Measurements from ENCODE around the gene EFNA4. TPM values are rescaled to one million over a fixed set of nuclear protein-coding genes. Genes with fewer than 3 reads are reported as not detected.

The EFNA4 gene
- total RNA-seq, 1 experiment from 2014 or later: 36.7 TPM

GRCh38 chr1:155073377-155074242, 10.1 kb downstream of the EFNA4 start:
- Histone ChIP-seq H3F3A (ENCODE audit: low read length, unreplicated experiment) (no peaks in the 10 kb centered on the region), H2AFZ (ENCODE audit: low read length) (no peak overlapping the region), H3K9me3 (ENCODE audit: low read length) (no peaks in the 10 kb centered on the region), H3K27ac (ENCODE audit: low read length) (no peak overlapping the region), H3K9me2 (replicated peaks; ENCODE audit: low read length) (no peaks in the 10 kb centered on the region), H3K27me3 (ENCODE audit: low read length) (no peaks in the 10 kb centered on the region), H3K4me2 (ENCODE audit: low read length) (no peak overlapping the region), H3K4me3 (ENCODE audit: low read length) (no peak overlapping the region), H3K36me3 (ENCODE audit: low read depth, low read length) (no peaks in the 10 kb centered on the region), H3K79me2 (ENCODE audit: low read length) (no peaks in the 10 kb centered on the region), H3K9ac (ENCODE audit: low read length) (no peak overlapping the region), H4K20me1 (ENCODE audit: low read length) (no peaks in the 10 kb centered on the region), H3K4me1 (ENCODE audit: insufficient read depth, low read length) (peaks cover 21% of the 10 kb centered on the region; the same call in 1 of the 2 replicates)
- DNase-seq (no peak), ATAC-seq (no peak)
- POLR2A ChIA-PET (ENCODE audit: unreplicated experiment): interaction anchor here (0.6 kb wide), 1 partner anchor 23 kb away, joined by 12 read pairs; the partner anchor contains the start of gene ADAM15
- BruUV-seq (replicated peaks): no TSS peak
- TF ChIP-seq EZH2phosphoT487 (IDR thresholded peaks at IDR 0.05; ENCODE audit: borderline replicate concordance, low read length): no peak
- TF ChIP-seq EZH2 (IDR thresholded peaks at IDR 0.05; ENCODE audit: low read length, unreplicated experiment): no peak
- TF ChIP-seq CTCF (conservative IDR thresholded peaks at IDR 0.05; ENCODE audit: low read depth, low read length): no peak
- intact Hi-C loops (cut with micrococcal nuclease): no loop called here
- CTCF ChIA-PET: interaction anchor here (0.9 kb wide), 1 partner anchor 11 kb away, joined by 4 read pairs; no protein-coding TSS in a partner anchor

- Histone ChIP-seq H3K4me2 (ENCODE audit: low read length) (no peak overlapping the region), H3K27me3 (ENCODE audit: low read length) (peaks cover 17% of the 10 kb centered on the region), H3K4me3 (ENCODE audit: low read length) (no peak overlapping the region), H4K20me1 (ENCODE audit: low read length) (no peaks in the 10 kb centered on the region), H3K4me1 (ENCODE audit: insufficient read depth, low read length) (peaks cover 35% of the 10 kb centered on the region), H3K9me3 (ENCODE audit: low read length) (no peaks in the 10 kb centered on the region), H3F3A (ENCODE audit: low read length, unreplicated experiment) (no peaks in the 10 kb centered on the region), H3K9ac (ENCODE audit: low read length) (no peak overlapping the region), H3K9me2 (replicated peaks; ENCODE audit: low read length) (no peaks in the 10 kb centered on the region), H3K79me2 (ENCODE audit: low read length) (no peaks in the 10 kb centered on the region), H3K36me3 (ENCODE audit: low read depth, low read length) (no peaks in the 10 kb centered on the region), H2AFZ (ENCODE audit: low read length) (no peak overlapping the region), H3K27ac (ENCODE audit: low read length) (no peak overlapping the region)
- intact Hi-C loops (cut with micrococcal nuclease): no loop called here
- ATAC-seq (no peak), DNase-seq (no peak)
- TF ChIP-seq CTCF (conservative IDR thresholded peaks at IDR 0.05; ENCODE audit: low read depth, low read length): no peak
- no peak for TF ChIP-seq EZH2phosphoT487 (IDR thresholded peaks at IDR 0.05; ENCODE audit: borderline replicate concordance, low read length)
- no peak for TF ChIP-seq EZH2 (IDR thresholded peaks at IDR 0.05; ENCODE audit: low read length, unreplicated experiment)
- ChIA-PET CTCF (interaction anchor here (0.5 kb wide), 1 partner anchor 11 kb away, joined by 3 read pairs; no protein-coding TSS in a partner anchor), POLR2A (ENCODE audit: unreplicated experiment) (no interaction called here)
- BruUV-seq (replicated peaks): no TSS peak
Observed at GRCh38 chr1:155075535-155075934, 12.0 kb downstream of the EFNA4 start.

- ChIA-PET CTCF (no interaction called here), POLR2A (ENCODE audit: unreplicated experiment) (interaction anchor here (0.6 kb wide), 1 partner anchor 28 kb away, joined by 4 read pairs; no protein-coding TSS in a partner anchor)
- H3F3A ChIP-seq (ENCODE audit: low read length, unreplicated experiment): no peaks in the 10 kb centered on the region
- DNase-seq (no peak), ATAC-seq (no peak)
- intact Hi-C loops (cut with micrococcal nuclease): no loop called here
- no peaks in the 10 kb centered on the region for H4K20me1 ChIP-seq (ENCODE audit: low read length)
- no peak overlapping the region for H3K4me2 ChIP-seq (ENCODE audit: low read length)
- no peak overlapping the region for H2AFZ ChIP-seq (ENCODE audit: low read length)
- no TSS peak for BruUV-seq (replicated peaks)
- no peaks in the 10 kb centered on the region for H3K9me3 ChIP-seq (ENCODE audit: low read length)
- H3K27ac ChIP-seq (ENCODE audit: low read length): no peak overlapping the region
- peaks cover 25% of the 10 kb centered on the region for H3K27me3 ChIP-seq (ENCODE audit: low read length)
- TF ChIP-seq CTCF (conservative IDR thresholded peaks at IDR 0.05; ENCODE audit: low read depth, low read length): no peak
- no peak for TF ChIP-seq EZH2phosphoT487 (IDR thresholded peaks at IDR 0.05; ENCODE audit: borderline replicate concordance, low read length)
- TF ChIP-seq EZH2 (IDR thresholded peaks at IDR 0.05; ENCODE audit: low read length, unreplicated experiment): no peak
- no peak overlapping the region for H3K9ac ChIP-seq (ENCODE audit: low read length)
- no peaks in the 10 kb centered on the region for H3K79me2 ChIP-seq (ENCODE audit: low read length)
- H3K4me1 ChIP-seq (ENCODE audit: insufficient read depth, low read length): peaks cover 36% of the 10 kb centered on the region
- no peak overlapping the region for H3K4me3 ChIP-seq (ENCODE audit: low read length)
- H3K9me2 ChIP-seq (replicated peaks; ENCODE audit: low read length): no peaks in the 10 kb centered on the region
- no peaks in the 10 kb centered on the region for H3K36me3 ChIP-seq (ENCODE audit: low read depth, low read length)
Observed at GRCh38 chr1:155076371-155076770, 12.8 kb downstream of the EFNA4 start.

All from PC-3 (cell line).